ENCODE results near the gene EBF3. TPM values are rescaled to one million over a fixed set of nuclear protein-coding genes. Genes with fewer than 3 reads are reported as not detected.

Gene EBF3
- total RNA-seq, 1 donor from 2014 or later = not detected

GRCh38 chr10:129945941-129946760 is 17.9 kb downstream of the EBF3 start:
- DNase-seq (ENCODE audit: low spot score) (no peak), ATAC-seq (no peak)

- no peak for ATAC-seq
These were observed 18.5 kb downstream of the EBF3 start for GRCh38 chr10:129945526-129945925.

GRCh38 chr10:129945064-129945463 is 19.0 kb downstream of the EBF3 start:
- no peak for ATAC-seq
- DNase-seq (ENCODE audit: low spot score) = no peak

More at GRCh38 chr10:129945526-129945925, 18.5 kb downstream of the EBF3 start:
- no peak for DNase-seq (ENCODE audit: low spot score)

GRCh38 chr10:129944456-129944855 is 19.6 kb downstream of the EBF3 start:
- no peak for ATAC-seq
- DNase-seq (ENCODE audit: low spot score) = no peak

GRCh38 chr10:129942936-129943715 is 20.9 kb downstream of the EBF3 start:
- ATAC-seq = no peak
- no peak for DNase-seq (ENCODE audit: low spot score)

GRCh38 chr10:129942391-129942790 is 21.7 kb downstream of the EBF3 start:
- no peak for DNase-seq (ENCODE audit: low spot score)

GRCh38 chr10:129942019-129942277 is 22.1 kb downstream of the EBF3 start:
- ATAC-seq (no peak), DNase-seq (ENCODE audit: low spot score) (no peak)

More at GRCh38 chr10:129942391-129942790, 21.7 kb downstream of the EBF3 start:
- ATAC-seq = no peak

GRCh38 chr10:129941199-129942018 is 22.7 kb downstream of the EBF3 start:
- ATAC-seq (no peak), DNase-seq (ENCODE audit: low spot score) (no peak)

GRCh38 chr10:129940617-129941198 is 23.4 kb downstream of the EBF3 start:
- no peak for ATAC-seq

GRCh38 chr10:129939416-129940275 is 24.4 kb downstream of the EBF3 start:
- ATAC-seq = no peak
- no peak for DNase-seq (ENCODE audit: low spot score)

More at GRCh38 chr10:129940617-129941198, 23.4 kb downstream of the EBF3 start:
- DNase-seq (ENCODE audit: low spot score) = no peak

- DNase-seq (ENCODE audit: low spot score) (no peak), ATAC-seq (no peak)
These were observed 25.6 kb downstream of the EBF3 start for GRCh38 chr10:129938460-129938859.

- DNase-seq (ENCODE audit: low spot score) = no peak
These were observed 26.7 kb downstream of the EBF3 start for GRCh38 chr10:129937351-129937751.

GRCh38 chr10:129936923-129937300 is 27.2 kb downstream of the EBF3 start:
- ATAC-seq (no peak), DNase-seq (ENCODE audit: low spot score) (no peak)

More at GRCh38 chr10:129937351-129937751, 26.7 kb downstream of the EBF3 start:
- ATAC-seq = no peak

GRCh38 chr10:129936266-129936922 is 27.7 kb downstream of the EBF3 start:
- ATAC-seq (no peak), DNase-seq (ENCODE audit: low spot score) (no peak)

- no peak for DNase-seq (ENCODE audit: low spot score)
- no peak for ATAC-seq
These were observed 28.3 kb downstream of the EBF3 start for GRCh38 chr10:129935867-129936152.

- no peak for ATAC-seq
- DNase-seq (ENCODE audit: low spot score) = no peak
These were observed 28.8 kb downstream of the EBF3 start for GRCh38 chr10:129935102-129935866.

GRCh38 chr10:129934196-129934925 is 29.7 kb downstream of the EBF3 start:
- no peak for DNase-seq (ENCODE audit: low spot score)
- ATAC-seq = no peak

GRCh38 chr10:129933456-129934092 is 30.5 kb downstream of the EBF3 start:
- ATAC-seq (no peak), DNase-seq (ENCODE audit: low spot score) (no peak)

All from left lobe of liver (tissue), 2 donors.